Measurements from ENCODE around the gene HOMEZ.

DNA sequence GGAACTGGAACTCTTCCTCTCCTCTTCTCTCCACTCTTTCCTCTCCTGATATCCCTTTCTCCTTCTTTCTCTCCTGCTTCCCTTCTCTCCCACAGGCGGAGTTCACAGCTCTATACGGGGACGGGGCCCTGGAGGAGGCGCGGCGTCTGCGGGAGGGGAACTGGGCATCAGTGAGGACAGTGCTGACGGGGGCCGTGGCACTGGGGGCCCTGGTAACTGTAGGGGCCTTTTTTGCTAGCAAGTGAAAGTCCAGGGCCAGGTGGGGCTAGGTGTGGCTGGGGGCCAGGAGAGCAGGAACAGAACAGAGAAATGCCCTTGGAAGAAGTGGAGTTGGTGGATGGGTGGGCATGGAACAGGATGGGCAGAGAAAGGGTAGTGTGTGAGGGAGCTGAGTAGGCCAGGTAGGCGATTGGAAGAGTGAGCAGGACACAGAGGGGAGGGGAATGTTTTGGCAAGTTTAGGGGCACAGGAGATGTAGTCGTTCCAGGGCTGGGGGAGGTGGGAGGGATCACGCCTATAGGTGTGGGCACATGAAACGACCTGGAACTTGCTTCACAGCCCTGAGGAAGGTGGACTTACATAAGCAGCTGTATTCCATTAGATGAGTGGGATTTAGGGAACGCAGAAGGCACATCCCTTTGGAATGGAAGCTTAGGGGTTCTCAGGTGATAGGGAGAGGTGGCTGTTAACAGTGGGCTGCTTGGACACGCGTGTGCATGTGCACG lies 23.0 kb upstream of the HOMEZ start:
- TF ChIP-seq CTCF (IDR thresholded peaks at IDR 0.05): no peak
- TF ChIP-seq POLR2A (IDR thresholded peaks at IDR 0.05): no peak
